SU-DHL-6 (cell line): Measurements from ENCODE around the gene GALNT9.

Source experiments
- H2AFZ ChIP-seq: fragments of 200-600 bp; sonication (generic); 2 replicates; pipeline ENCODE4 v1.6.1; 2014; ENCODE audit warnings: low read depth, mild to moderate bottlenecking, moderate library complexity, mixed read lengths, antibody characterized with exemption, low read length; ENCODE audit not compliant: severe bottlenecking
- H3F3A ChIP-seq: fragments of 200-600 bp; shearing (Covaris generic); 2 replicates; pipeline ENCODE4 v1.6.0; 2016; ENCODE audit warnings: antibody characterized with exemption, mild to moderate bottlenecking; ENCODE audit not compliant: insufficient read depth
- H3K27ac ChIP-seq: fragments of 200-600 bp; sonication (generic); 2 replicates; pipeline ENCODE4 v1.5.1; 2016; ENCODE audit warnings: low read depth, mild to moderate bottlenecking, low read length, moderate library complexity, mixed read lengths
- H3K27me3 ChIP-seq: fragments of 200-600 bp; sonication (generic), shearing (Covaris generic); 2 replicates; pipeline ENCODE4 v1.6.0; 2014; ENCODE audit warnings: mild to moderate bottlenecking, low read length
- H3K36me3 ChIP-seq: fragments of 200-600 bp; sonication (generic); 2 replicates; pipeline ENCODE4 v1.6.1; 2014; ENCODE audit warnings: mild to moderate bottlenecking, low read length, mixed read lengths
- H3K4me2 ChIP-seq: fragments of 300-600, 200-600 bp; shearing (Covaris generic), sonication (generic); 2 replicates; pipeline ENCODE4 v1.6.0; 2014; ENCODE audit warnings: low read length, low read depth, mild to moderate bottlenecking; ENCODE audit not compliant: poor library complexity, severe bottlenecking
- H3K4me3 ChIP-seq: fragments of 200-600 bp; sonication (generic); 2 replicates; pipeline ENCODE4 v1.5.1; 2014; ENCODE audit warnings: antibody characterized with exemption, low read length, mild to moderate bottlenecking, mixed read lengths; ENCODE audit not compliant: insufficient read depth, poor library complexity, severe bottlenecking
- H3K79me2 ChIP-seq: fragments of 200-600 bp; sonication (generic); 2 replicates; pipeline ENCODE4 v1.6.1; 2014; ENCODE audit warnings: mild to moderate bottlenecking, low read length, moderate library complexity; ENCODE audit not compliant: insufficient read depth
- H3K9ac ChIP-seq: fragments of 200-600 bp; sonication (generic); 2 replicates; pipeline ENCODE4 v1.7.0; 2014; ENCODE audit warnings: mild to moderate bottlenecking, low read length
- H3K9me2 ChIP-seq: fragments of 200-600 bp; sonication (generic); replicated peaks from 2 replicates; pipeline ENCODE4 v1.6.1; 2014; ENCODE audit warnings: low read length; ENCODE audit not compliant: insufficient read depth
- H3K9me3 ChIP-seq: fragments of 200-600 bp; sonication (generic); 2 replicates; pipeline ENCODE4 v1.6.1; 2014; ENCODE audit warnings: low read length, mixed read lengths; ENCODE audit not compliant: insufficient read depth
- H4K20me1 ChIP-seq: fragments of 200-600 bp; sonication (generic); 2 replicates; pipeline ENCODE4 v1.6.1; 2014; ENCODE audit warnings: low read depth, mild to moderate bottlenecking, antibody characterized with exemption, low read length, moderate library complexity, mixed read lengths
- EZH2phosphoT487 ChIP-seq: fragments of 200-600 bp; sonication (generic), shearing (Covaris generic); conservative IDR thresholded peaks from 2 replicates; pipeline ENCODE4 v1.6.1; 2018; ENCODE audit warnings: mild to moderate bottlenecking, antibody characterized with exemption, low read length, moderate library complexity, mixed read lengths
- TF ChIP-seq, protein P1 (sequence below): fragments of 200-600 bp; sonication (generic); IDR thresholded peaks from one replicate; pipeline ENCODE4 v1.5.1; 2017; ENCODE audit warnings: antibody characterized with exemption, mild to moderate bottlenecking, low read length, moderate library complexity; ENCODE audit not compliant: insufficient read depth, poor library complexity, severe bottlenecking

Gene GALNT9

GRCh38 chr12:132174015-132174838 lies 155.2 kb downstream of the GALNT9 start:
- no peak overlapping the region for H3K4me2 ChIP-seq
- no peaks in the 10 kb centered on the region for H3K36me3 ChIP-seq
- H3K79me2 ChIP-seq: no peaks in the 10 kb centered on the region
- no peaks in the 10 kb centered on the region for H3F3A ChIP-seq
- no peaks in the 10 kb centered on the region for H3K9me2 ChIP-seq
- no peaks in the 10 kb centered on the region for H3K9me3 ChIP-seq
- H3K27ac ChIP-seq: no peak overlapping the region
- TF ChIP-seq, protein P1, sequence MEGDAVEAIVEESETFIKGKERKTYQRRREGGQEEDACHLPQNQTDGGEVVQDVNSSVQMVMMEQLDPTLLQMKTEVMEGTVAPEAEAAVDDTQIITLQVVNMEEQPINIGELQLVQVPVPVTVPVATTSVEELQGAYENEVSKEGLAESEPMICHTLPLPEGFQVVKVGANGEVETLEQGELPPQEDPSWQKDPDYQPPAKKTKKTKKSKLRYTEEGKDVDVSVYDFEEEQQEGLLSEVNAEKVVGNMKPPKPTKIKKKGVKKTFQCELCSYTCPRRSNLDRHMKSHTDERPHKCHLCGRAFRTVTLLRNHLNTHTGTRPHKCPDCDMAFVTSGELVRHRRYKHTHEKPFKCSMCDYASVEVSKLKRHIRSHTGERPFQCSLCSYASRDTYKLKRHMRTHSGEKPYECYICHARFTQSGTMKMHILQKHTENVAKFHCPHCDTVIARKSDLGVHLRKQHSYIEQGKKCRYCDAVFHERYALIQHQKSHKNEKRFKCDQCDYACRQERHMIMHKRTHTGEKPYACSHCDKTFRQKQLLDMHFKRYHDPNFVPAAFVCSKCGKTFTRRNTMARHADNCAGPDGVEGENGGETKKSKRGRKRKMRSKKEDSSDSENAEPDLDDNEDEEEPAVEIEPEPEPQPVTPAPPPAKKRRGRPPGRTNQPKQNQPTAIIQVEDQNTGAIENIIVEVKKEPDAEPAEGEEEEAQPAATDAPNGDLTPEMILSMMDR: no peak
- TF ChIP-seq EZH2phosphoT487: no peak
- no peak overlapping the region for H2AFZ ChIP-seq
- no peak overlapping the region for H3K4me3 ChIP-seq
- H3K9ac ChIP-seq: no peak overlapping the region
- no peaks in the 10 kb centered on the region for H3K27me3 ChIP-seq
- no peaks in the 10 kb centered on the region for H4K20me1 ChIP-seq

GRCh38 chr12:132173135-132174014 lies 156.0 kb downstream of the GALNT9 start:
- H4K20me1 ChIP-seq: no peaks in the 10 kb centered on the region
- no peaks in the 10 kb centered on the region for H3K27me3 ChIP-seq
- H3K9ac ChIP-seq: no peak overlapping the region
- H3K79me2 ChIP-seq: no peaks in the 10 kb centered on the region
- no peak overlapping the region for H3K4me2 ChIP-seq
- H2AFZ ChIP-seq: no peak overlapping the region
- no peaks in the 10 kb centered on the region for H3F3A ChIP-seq
- TF ChIP-seq, protein P1: no peak
- TF ChIP-seq EZH2phosphoT487: no peak
- H3K36me3 ChIP-seq: no peaks in the 10 kb centered on the region
- no peak overlapping the region for H3K27ac ChIP-seq
- H3K9me2 ChIP-seq: no peaks in the 10 kb centered on the region
- H3K9me3 ChIP-seq: no peaks in the 10 kb centered on the region
- no peak overlapping the region for H3K4me3 ChIP-seq

DNA sequence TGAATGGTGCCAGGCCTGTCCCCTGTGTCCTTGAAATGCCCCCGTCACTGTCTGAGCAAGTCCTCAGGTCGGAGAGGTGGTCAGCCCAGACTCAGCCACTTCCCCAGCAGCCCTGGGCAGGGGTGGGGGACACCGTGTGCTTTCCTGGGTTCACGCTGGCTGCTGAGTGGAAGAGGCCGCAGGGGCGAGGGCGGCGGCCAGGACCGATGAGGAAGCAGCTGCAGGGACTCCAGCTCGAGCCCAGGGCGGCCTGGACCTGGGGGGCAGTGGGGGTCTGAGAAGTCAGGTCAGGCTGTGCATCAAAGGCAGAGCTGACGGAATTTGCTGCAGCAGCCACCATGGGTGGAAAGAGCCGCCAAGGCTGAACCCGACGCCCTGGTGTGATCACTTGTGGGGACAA lies 156.8 kb downstream of the GALNT9 start:
- Histone ChIP-seq H3K9me3 (no peaks in the 10 kb centered on the region), H3K4me2 (no peak overlapping the region), H4K20me1 (no peaks in the 10 kb centered on the region), H3K9ac (no peak overlapping the region), H2AFZ (no peak overlapping the region), H3F3A (no peaks in the 10 kb centered on the region), H3K9me2 (no peaks in the 10 kb centered on the region), H3K36me3 (no peaks in the 10 kb centered on the region), H3K27me3 (no peaks in the 10 kb centered on the region), H3K79me2 (no peaks in the 10 kb centered on the region), H3K27ac (no peak overlapping the region), H3K4me3 (no peak overlapping the region)
- TF ChIP-seq, protein P1: no peak
- no peak for TF ChIP-seq EZH2phosphoT487
